H9 (cell line): ENCODE results near the gene UQCRHL. TPM values are rescaled to one million over a fixed set of nuclear protein-coding genes. Genes with fewer than 3 reads are reported as not detected.

Experiments used
- DNase-seq: peaks from one replicate; pipeline ENCODE4 v3.0.0-alpha.2; 2017
- H2AFZ ChIP-seq: one replicate; pipeline ENCODE4 v1.6.1; 2013; ENCODE audit warnings: mild to moderate bottlenecking, low read length, control low read depth, moderate library complexity
- H2AK5ac ChIP-seq: 2 replicates; pipeline ENCODE4 v1.6.1; 2013; ENCODE audit warnings: low read length, control low read depth, mixed read lengths; ENCODE audit not compliant: insufficient read length
- H2BK120ac ChIP-seq: one replicate; pipeline ENCODE4 v1.6.1; 2013; ENCODE audit warnings: low read depth, mild to moderate bottlenecking, low read length, control low read depth, inconsistent platforms; ENCODE audit not compliant: poor library complexity, severe bottlenecking
- H2BK12ac ChIP-seq: 2 replicates; pipeline ENCODE4 v1.6.1; 2013; ENCODE audit warnings: low read length, control low read depth, mixed read lengths, low read depth; ENCODE audit not compliant: insufficient read length
- H2BK15ac ChIP-seq: 2 replicates; pipeline ENCODE4 v1.6.1; 2013; ENCODE audit warnings: low read depth, low read length, control low read depth
- H2BK20ac ChIP-seq: one replicate; pipeline ENCODE4 v1.6.1; 2013; ENCODE audit warnings: low read depth, mild to moderate bottlenecking, low read length, control low read depth, inconsistent platforms; ENCODE audit not compliant: poor library complexity, severe bottlenecking
- H2BK5ac ChIP-seq: 2 replicates; pipeline ENCODE4 v1.6.1; 2013; ENCODE audit warnings: low read length, control low read depth, mixed read lengths; ENCODE audit not compliant: insufficient read length
- H3K14ac ChIP-seq: 2 replicates; pipeline ENCODE4 v1.6.1; 2013; ENCODE audit warnings: low read length, control low read depth; ENCODE audit not compliant: insufficient read depth
- H3K18ac ChIP-seq: 2 replicates; pipeline ENCODE4 v1.6.1; 2013; ENCODE audit warnings: low read depth, mild to moderate bottlenecking, mixed read lengths, low read length, control low read depth; ENCODE audit not compliant: insufficient read length
- H3K23ac ChIP-seq: 2 replicates; pipeline ENCODE4 v1.6.1; 2013; ENCODE audit warnings: low read length, control low read depth, mixed read lengths, low read depth; ENCODE audit not compliant: insufficient read length
- H3K23me2 ChIP-seq: 2 replicates; pipeline ENCODE4 v1.6.1; 2013; ENCODE audit warnings: low read depth, mild to moderate bottlenecking, mixed read lengths, low read length, control low read depth; ENCODE audit not compliant: insufficient read length, poor library complexity, severe bottlenecking
- H3K27ac ChIP-seq: 2 replicates; pipeline ENCODE4 v1.5.1; 2013; ENCODE audit warnings: low read length, control low read depth, mixed read lengths, low read depth; ENCODE audit not compliant: insufficient read length
- H3K27me3 ChIP-seq: 2 replicates; pipeline ENCODE4 v1.6.1; 2013; ENCODE audit warnings: low read length, control low read depth, inconsistent platforms; ENCODE audit not compliant: insufficient read depth
- H3K4ac ChIP-seq: 2 replicates; pipeline ENCODE4 v1.6.1; 2013; ENCODE audit warnings: low read depth, mild to moderate bottlenecking, control low read depth, inconsistent platforms, low read length, moderate library complexity
- H3K4me1 ChIP-seq: 2 replicates; pipeline ENCODE4 v1.6.1; 2013; ENCODE audit warnings: low read length, control low read depth, inconsistent platforms; ENCODE audit not compliant: insufficient read depth
- H3K4me2 ChIP-seq: 2 replicates; pipeline ENCODE4 v1.6.1; 2013; ENCODE audit warnings: low read length, control low read depth, mixed read lengths; ENCODE audit not compliant: insufficient read length, insufficient read depth
- H3K56ac ChIP-seq: 2 replicates; pipeline ENCODE4 v1.6.1; 2013; ENCODE audit warnings: low read depth, mild to moderate bottlenecking, mixed read lengths, low read length, control low read depth; ENCODE audit not compliant: insufficient read length
- H3K79me1 ChIP-seq: 2 replicates; pipeline ENCODE4 v1.6.1; 2013; ENCODE audit warnings: low read depth, mild to moderate bottlenecking, moderate library complexity, low read length, control low read depth, inconsistent platforms; ENCODE audit not compliant: insufficient read depth, poor library complexity, severe bottlenecking
- H3K79me2 ChIP-seq: 2 replicates; pipeline ENCODE4 v1.6.1; 2013; ENCODE audit warnings: low read length, control low read depth, inconsistent platforms; ENCODE audit not compliant: insufficient read depth
- H3K9ac ChIP-seq: 2 replicates; pipeline ENCODE4 v1.6.1; 2013; ENCODE audit warnings: low read length, control low read depth, mixed read lengths; ENCODE audit not compliant: insufficient read length; ENCODE audit errors: extremely low read depth
- H3K9me3 ChIP-seq: one replicate; pipeline ENCODE4 v1.6.1; 2013; ENCODE audit warnings: low read depth, low read length, inconsistent platforms; ENCODE audit not compliant: control insufficient read depth
- H3T11ph ChIP-seq: one replicate; pipeline ENCODE4 v1.6.1; 2013; ENCODE audit warnings: mild to moderate bottlenecking, low read length, control low read depth, inconsistent platforms
- H4K20me1 ChIP-seq: one replicate; pipeline ENCODE4 v1.6.1; 2013; ENCODE audit not compliant: control insufficient read depth, insufficient read length, insufficient read depth
- H4K5ac ChIP-seq: 2 replicates; pipeline ENCODE4 v1.6.1; 2013; ENCODE audit warnings: low read depth, mild to moderate bottlenecking, mixed read lengths, low read length, control low read depth; ENCODE audit not compliant: insufficient read length
- H4K8ac ChIP-seq: replicated peaks from 2 replicates; pipeline ENCODE4 v1.6.1; 2013; ENCODE audit warnings: low read length, control low read depth, mixed read lengths, low read depth; ENCODE audit not compliant: insufficient read length
- H4K91ac ChIP-seq: 2 replicates; pipeline ENCODE4 v1.6.1; 2013; ENCODE audit warnings: low read depth, mild to moderate bottlenecking, moderate library complexity, mixed read lengths, low read length, control low read depth; ENCODE audit not compliant: insufficient read length
- H3K27ac Mint-ChIP-seq, 3 experiments: 2 replicates in 2 of 3; 3 replicates in 1 of 3; pipeline ENCODE4 v1.8.0; 2020 to 2021; ENCODE audit warnings: mixed read lengths in 3 of 3, mild to moderate bottlenecking in 1 of 3, moderate library complexity in 1 of 3
- H3K27me3 Mint-ChIP-seq: 2 replicates; pipeline ENCODE4 v1.8.0; 2021; ENCODE audit warnings: low read depth, mild to moderate bottlenecking, moderate library complexity, mixed read lengths
- H3K36me3 Mint-ChIP-seq, 3 experiments: 2 replicates in 2 of 3; 3 replicates in 1 of 3; pipeline ENCODE4 v1.8.0; 2020 to 2021; ENCODE audit warnings: low read depth in 3 of 3, mixed read lengths in 3 of 3; ENCODE audit not compliant: insufficient read depth in 1 of 3
- H3K4me1 Mint-ChIP-seq, 2 experiments: 2 replicates each; pipeline ENCODE4 v1.8.0; 2020; ENCODE audit warnings: mixed read lengths in 2 of 2
- H3K4me3 Mint-ChIP-seq, 2 experiments: 2 replicates in 1 of 2; 3 replicates in 1 of 2; pipeline ENCODE4 v1.8.0; 2020 to 2021; ENCODE audit warnings: mild to moderate bottlenecking in 2 of 2, mixed read lengths in 2 of 2, moderate library complexity in 1 of 2
- H3K9me3 Mint-ChIP-seq, 2 experiments: 2 replicates in 1 of 2; 3 replicates in 1 of 2; pipeline ENCODE4 v1.8.0; 2020; ENCODE audit warnings: mild to moderate bottlenecking in 2 of 2, mixed read lengths in 2 of 2, moderate library complexity in 1 of 2
- CTCF ChIP-seq: fragments of 200-600 bp; sonication (generic); conservative IDR thresholded peaks from 3 replicates; pipeline ENCODE4 v1.8.0; 2021; ENCODE audit warnings: antibody characterized with exemption, mild to moderate bottlenecking
- total RNA-seq: library from RNA; stranded (reverse); gene quantifications from 2 replicates; pipeline ENCODE4 v1.2.1, GENCODE V29; 2021

The UQCRHL gene
- total RNA-seq, 1 experiment from 2014 or later: 2.0 TPM

DNA sequence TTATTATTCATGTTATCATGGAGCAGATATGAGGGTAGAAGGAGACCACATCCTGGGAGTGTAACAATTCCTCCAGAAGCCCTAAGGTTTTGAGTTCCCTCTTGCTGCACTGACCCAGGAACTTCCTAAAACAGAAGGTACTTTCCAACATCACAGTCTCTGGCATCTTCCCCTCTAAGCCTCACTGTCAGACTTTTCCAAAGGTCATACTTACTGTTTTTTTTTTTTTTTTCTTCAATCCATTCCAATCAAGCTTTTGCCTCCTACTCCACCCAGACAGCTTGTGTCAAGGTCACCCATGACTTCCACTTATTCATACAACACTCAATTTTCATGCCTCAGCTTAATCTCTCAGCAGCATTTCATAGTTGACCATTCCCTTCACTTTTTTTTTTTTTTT, 18.4 kb upstream of the UQCRHL start:
- Histone ChIP-seq H3K18ac (no peak overlapping the region), H3K14ac (no peak overlapping the region), H2AK5ac (no peak overlapping the region), H4K20me1 (no peaks in the 10 kb centered on the region), H2BK20ac (no peak overlapping the region), H3K79me2 (no peaks in the 10 kb centered on the region), H2BK15ac (no peak overlapping the region), H3K4me1 (peaks cover 3% of the 10 kb centered on the region; the same call in 1 of the 2 replicates), H2AFZ (no peak overlapping the region), H4K91ac (no peak overlapping the region), H3K4me2 (no peak overlapping the region), H3K27me3 (no peaks in the 10 kb centered on the region), H4K5ac (no peak overlapping the region), H2BK12ac (no peak overlapping the region), H3K56ac (no peak overlapping the region), H3T11ph (no peak overlapping the region), H3K9ac (no peak overlapping the region), H3K27ac (no peak overlapping the region), H2BK120ac (no peak overlapping the region), H3K4ac (no peak overlapping the region), H3K79me1 (no peaks in the 10 kb centered on the region), H4K8ac (no peak overlapping the region), H3K23me2 (no peaks in the 10 kb centered on the region), H3K23ac (no peak overlapping the region), H2BK5ac (no peak overlapping the region), H3K9me3 (no peaks in the 10 kb centered on the region)
- Mint-ChIP-seq H3K4me3 (no peak overlapping the region), H3K27ac (no peak overlapping the region; a peak in 1 of 7 replicates), H3K36me3 (no peaks in the 10 kb centered on the region; a peak in 2 of 7 replicates), H3K9me3 (peaks cover 0 to 2% of the 10 kb centered on the region in 2 experiments; a peak in 2 of 5 replicates), H3K4me1 (peaks cover 15 to 17% of the 10 kb centered on the region in 2 experiments), H3K27me3 (no peaks in the 10 kb centered on the region)
- DNase-seq: no peak
- no peak for TF ChIP-seq CTCF
